Stimulated activated CD8-positive, alpha-beta memory T cell treated with anti-CD3 and anti-CD28 coated beads, Interleukin-7, amount 100 ng/mL, for 1 hour (primary cell): ENCODE results near the gene GAB2.

Experiments used
- DNase-seq, 2 donors: peaks; one replicate each; pipeline ENCODE4 v3.0.0-alpha.2; 2020; ENCODE audit warnings: low read depth in 2 of 2

Gene GAB2

DNA sequence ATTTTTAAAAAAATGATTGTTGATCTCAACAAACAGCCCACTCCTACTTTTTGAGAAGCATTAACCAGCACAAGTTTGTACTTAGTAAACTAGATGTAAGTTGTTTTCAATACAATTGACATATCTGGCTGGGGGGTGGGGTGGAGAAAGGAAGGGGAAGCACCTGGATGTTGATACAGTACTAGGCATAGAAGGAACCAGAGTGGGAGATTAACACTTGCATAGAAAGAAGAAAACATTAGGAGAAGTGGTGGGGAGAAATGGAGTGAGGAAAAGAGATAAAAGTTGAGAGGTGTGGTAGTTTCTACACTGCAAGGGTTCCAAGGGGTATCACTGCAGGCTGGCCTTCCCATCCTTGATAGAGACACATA, 10.6 kb upstream of the GAB2 start:
- DNase-seq, result no peak

DNA sequence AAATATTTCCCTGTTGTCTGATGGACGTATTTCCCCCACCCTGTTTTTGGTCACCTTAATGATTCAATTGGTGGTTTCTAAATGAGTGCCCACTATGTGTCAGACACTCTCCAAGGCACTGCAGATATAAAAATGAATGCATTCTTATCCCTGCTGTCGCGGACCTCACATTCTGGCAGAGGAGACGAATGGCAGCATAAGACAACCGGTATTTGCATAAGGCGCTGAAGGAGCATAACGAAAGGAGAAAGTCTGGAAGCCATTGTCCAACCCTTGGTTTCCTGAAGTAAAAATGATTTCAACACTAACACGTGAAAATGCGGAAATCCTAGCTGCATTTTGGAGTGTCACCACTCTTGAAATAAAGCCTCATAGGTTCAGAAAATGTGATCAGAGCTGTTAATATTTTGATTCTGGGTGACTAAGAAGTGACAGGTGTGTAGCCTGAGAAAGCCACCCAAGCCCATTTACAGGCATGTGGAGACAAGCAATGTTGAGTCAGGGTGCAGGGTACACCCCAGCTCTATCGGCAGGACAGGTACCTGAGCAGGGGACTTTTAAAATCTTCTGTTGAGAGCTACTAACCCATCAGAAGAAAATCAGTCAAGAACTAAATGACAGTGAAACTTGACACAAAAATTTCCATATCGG, 10.1 kb upstream of the GAB2 start:
- DNase-seq, result no peak

DNA sequence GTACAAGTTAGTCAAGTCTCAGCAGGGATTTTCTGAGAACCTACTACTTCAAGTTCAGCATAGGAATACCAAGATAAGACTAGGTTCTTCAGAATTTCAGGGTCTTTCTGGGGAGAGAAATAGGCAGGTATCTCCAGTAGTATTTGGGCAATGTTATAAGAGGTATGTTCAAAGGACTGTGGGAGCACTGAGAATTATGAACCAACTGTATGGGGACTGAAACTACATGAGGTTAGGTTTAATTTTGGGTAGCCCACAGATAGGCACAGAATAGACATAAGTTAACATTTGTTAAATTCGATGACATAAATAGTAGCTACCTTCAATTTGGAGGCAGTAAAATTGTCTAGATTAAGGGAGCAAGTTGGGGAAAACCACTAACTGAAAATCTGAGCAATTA, 9.2 kb upstream of the GAB2 start:
- DNase-seq, result no peak

DNA sequence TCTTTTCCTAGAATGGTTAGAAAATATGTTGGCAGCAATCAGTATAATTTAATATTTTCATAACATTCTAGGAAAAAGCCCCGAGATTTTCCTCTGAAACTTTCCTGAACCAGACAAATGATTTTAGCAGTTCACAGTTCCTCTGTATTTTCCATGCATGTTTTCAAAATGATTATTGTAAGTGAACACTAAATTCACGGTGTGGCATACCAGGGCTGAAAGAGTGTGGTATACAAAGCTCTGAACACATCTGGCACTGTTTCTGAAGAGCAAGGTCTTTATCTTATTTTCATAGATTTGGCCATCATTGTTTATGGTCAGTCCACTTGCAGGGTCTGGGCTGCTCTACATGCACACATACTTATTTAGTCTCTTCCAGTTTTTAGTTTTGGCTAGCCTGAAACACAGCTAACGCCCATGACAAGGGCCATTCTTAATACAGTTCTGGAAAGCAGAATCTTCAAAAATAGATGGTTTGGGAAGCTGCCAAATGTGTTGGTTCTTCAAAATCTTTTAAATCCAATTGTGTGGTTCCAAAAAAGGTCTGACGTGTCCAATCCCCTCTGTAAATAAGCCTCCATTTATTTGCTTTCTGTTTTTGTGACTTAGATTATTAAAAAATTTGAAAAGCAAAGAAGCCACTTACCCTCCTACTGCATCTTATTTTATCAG, 7.9 kb upstream of the GAB2 start:
- DNase-seq, result no peak

- no peak for DNase-seq
Measured at GRCh38 chr11:78424334-78425270, 7.0 kb upstream of the GAB2 start.

DNA sequence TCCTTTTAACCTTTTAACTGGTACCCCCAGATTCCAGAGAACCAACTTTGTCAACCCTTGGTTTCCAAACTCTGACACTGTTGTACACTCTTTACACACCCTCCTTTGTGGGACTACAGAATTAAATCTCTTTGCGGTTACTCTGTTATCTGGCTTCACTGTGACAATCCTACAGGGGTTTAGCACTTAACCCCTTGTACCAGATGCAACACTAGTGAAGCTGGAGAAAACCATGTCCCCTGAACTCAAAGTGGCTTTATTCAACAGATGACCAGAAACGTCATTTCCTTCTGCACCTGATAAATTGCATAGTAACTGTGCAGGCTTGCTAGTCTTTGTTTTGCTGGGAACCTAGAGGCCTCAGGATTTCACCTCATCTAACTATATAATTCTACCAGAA, 5.6 kb upstream of the GAB2 start:
- no peak for DNase-seq

- no peak for DNase-seq
Measured at GRCh38 chr11:78420796-78421209, 3.2 kb upstream of the GAB2 start.

GRCh38 chr11:78420255-78420764, 2.7 kb upstream of the GAB2 start:
- DNase-seq, result peak in 1 of 2 donors; percentile 37

- DNase-seq, result no peak
Measured at GRCh38 chr11:78419327-78419726, 1.7 kb upstream of the GAB2 start.

- no peak for DNase-seq
Measured at GRCh38 chr11:78418584-78419211, 1.1 kb upstream of the GAB2 start.

DNA sequence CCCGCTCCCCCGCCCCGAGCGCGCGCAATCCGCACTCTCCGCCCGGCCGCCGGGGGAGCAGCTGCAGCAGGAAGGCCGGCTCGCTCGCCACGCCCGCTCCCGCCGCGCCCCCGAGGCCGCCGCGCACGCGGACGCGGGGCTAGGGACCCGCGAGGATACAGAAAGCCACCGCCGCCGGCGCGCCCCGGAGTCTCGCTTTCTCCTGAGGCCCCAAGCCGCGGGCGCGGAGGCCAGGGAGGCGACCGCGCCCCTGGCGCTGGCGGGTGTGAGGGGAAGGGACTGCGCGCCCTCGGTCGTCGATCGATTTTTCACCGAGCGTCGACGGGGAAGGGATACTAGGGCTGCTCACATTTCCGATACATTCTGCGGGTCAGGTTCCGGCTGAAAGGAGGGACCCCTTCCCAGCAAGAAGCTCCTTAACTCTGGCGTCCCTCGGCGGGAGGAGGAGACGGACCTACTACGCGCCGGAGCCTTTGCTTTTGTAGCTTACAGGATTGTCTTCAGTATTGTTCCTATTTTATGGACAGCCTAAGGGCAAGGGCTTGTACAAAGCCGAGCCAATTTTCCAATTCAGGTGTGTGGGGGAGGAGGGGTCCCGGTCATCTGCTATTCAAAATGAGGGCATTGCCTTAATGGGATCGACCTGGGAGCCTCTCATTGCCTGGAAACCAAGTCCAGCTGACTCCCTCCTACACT, 416 bp upstream of the GAB2 start:
- DNase-seq, result peak; percentile 57 to 60

DNA sequence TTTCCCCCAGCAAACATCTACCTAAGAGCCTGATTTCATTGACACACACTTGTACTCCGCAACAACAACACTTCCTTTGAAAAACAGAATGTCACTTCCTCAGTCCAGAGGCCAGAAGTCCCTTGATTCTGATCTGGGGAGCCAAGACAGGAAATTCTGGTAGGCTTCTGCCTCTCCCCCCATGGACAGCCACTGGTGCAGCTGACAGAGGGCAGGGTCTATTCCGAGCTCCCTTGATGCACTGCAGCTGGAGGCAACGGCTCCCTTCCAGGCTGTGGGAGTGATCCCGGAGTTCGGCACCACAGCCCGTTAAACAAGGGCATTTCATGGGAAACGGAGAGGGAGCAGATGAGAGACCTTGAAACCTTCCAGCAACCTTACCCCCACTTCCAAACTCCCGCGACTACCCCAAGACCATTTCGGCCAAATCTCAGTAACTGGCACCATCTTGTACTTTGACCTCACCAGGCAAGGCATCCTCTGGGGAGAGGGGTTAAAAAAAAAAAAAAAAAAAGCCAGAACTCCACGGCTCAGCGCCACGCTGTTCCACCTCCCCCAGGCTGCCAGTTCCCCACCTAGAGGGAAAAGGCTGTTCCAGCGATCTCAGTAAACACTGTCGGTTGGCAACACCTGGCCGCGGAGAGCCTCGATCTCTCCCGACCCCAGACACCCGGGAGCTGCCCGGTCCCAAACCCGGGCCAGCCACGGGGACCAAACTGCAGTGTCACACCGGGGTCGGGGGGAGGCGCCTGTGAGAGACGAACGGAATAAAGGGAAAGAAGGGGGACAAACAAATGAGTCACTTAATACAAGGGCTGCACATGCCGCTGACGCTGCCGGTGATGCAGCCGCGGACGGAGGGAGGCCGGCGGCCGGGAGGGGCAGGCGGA, 1.1 kb downstream of the GAB2 start:
- peak; percentile 53 to 57 for DNase-seq

- no peak for DNase-seq
Measured at GRCh38 chr11:78415338-78415737, 2.3 kb downstream of the GAB2 start.

- no peak for DNase-seq
Measured at GRCh38 chr11:78414321-78415051, 3.1 kb downstream of the GAB2 start.

- DNase-seq, result no peak
Measured at GRCh38 chr11:78408619-78409018, 9.0 kb downstream of the GAB2 start.

GRCh38 chr11:78406568-78407196, 10.9 kb downstream of the GAB2 start:
- no peak for DNase-seq

- DNase-seq, result no peak
Measured at GRCh38 chr11:78405805-78406204, 11.8 kb downstream of the GAB2 start.

DNA sequence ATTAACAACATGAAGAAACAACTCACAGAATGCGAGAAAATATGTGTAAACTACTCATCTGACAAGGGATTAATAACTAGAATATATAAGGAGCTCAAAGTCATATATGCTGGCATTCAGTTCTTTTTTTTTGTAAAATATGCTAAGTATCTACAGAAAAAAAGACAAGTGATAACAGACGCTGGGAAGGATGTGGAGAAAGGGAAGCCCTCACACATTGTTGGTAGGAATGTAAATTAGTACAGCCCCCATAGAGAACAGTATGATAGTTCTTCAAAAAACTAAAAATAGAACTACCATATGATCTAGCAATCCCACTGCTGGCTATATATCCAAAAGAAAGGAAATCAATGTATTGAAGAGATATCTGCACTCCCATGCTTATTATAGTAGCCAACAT, 13.8 kb downstream of the GAB2 start:
- no peak for DNase-seq

- no peak for DNase-seq
Measured at GRCh38 chr11:78402847-78403246, 14.8 kb downstream of the GAB2 start.
